Mesenchymal stem cell (in vitro differentiated cells and primary cell): ENCODE results near the gene AFF2.

Experiments
- DNase-seq: peaks from one replicate; pipeline ENCODE4 v3.0.0-alpha.2; 2013
- H2AFZ ChIP-seq: one replicate; pipeline ENCODE4 v1.6.1; 2013; ENCODE audit warnings: low read depth, mild to moderate bottlenecking, control low read depth, inconsistent platforms, low read length, moderate library complexity
- H2AK5ac ChIP-seq: 2 replicates; pipeline ENCODE4 v1.6.1; 2013; ENCODE audit warnings: low read length, moderate library complexity, mild to moderate bottlenecking, inconsistent platforms; ENCODE audit not compliant: severe bottlenecking
- H2BK120ac ChIP-seq: one replicate; pipeline ENCODE4 v1.6.1; 2013; ENCODE audit warnings: low read depth, mild to moderate bottlenecking, inconsistent platforms, low read length, moderate library complexity
- H2BK12ac ChIP-seq, 2 experiments: one replicate each; pipeline ENCODE4 v1.6.1; 2013; ENCODE audit warnings: inconsistent platforms in 2 of 2, low read length in 2 of 2, mild to moderate bottlenecking in 2 of 2, moderate library complexity in 2 of 2, control low read depth in 1 of 2
- H2BK15ac ChIP-seq: one replicate; pipeline ENCODE4 v1.6.1; 2013; ENCODE audit warnings: mild to moderate bottlenecking, low read depth, inconsistent platforms; ENCODE audit not compliant: poor library complexity, severe bottlenecking
- H2BK5ac ChIP-seq: 2 replicates; pipeline ENCODE4 v1.6.1; 2013; ENCODE audit warnings: low read depth, mild to moderate bottlenecking, low read length, control low read depth, inconsistent platforms; ENCODE audit not compliant: poor library complexity, severe bottlenecking
- H3K14ac ChIP-seq, 2 experiments: one replicate each; pipeline ENCODE4 v1.6.1; 2013; ENCODE audit warnings: inconsistent platforms in 2 of 2, low read length in 2 of 2, control low read depth in 1 of 2, mild to moderate bottlenecking in 1 of 2, moderate library complexity in 1 of 2
- H3K18ac ChIP-seq, 2 experiments: one replicate each; pipeline ENCODE4 v1.6.1; 2013; ENCODE audit warnings: inconsistent platforms in 2 of 2, low read length in 2 of 2, control low read depth in 1 of 2, low read depth in 1 of 2, mild to moderate bottlenecking in 1 of 2
- H3K23ac ChIP-seq, 2 experiments: one replicate each; pipeline ENCODE4 v1.6.1; 2013; ENCODE audit warnings: inconsistent platforms in 2 of 2, low read length in 2 of 2, mild to moderate bottlenecking in 2 of 2, moderate library complexity in 2 of 2, control low read depth in 1 of 2
- H3K27ac ChIP-seq: 2 replicates; pipeline ENCODE4 v1.5.1; 2013; ENCODE audit warnings: mild to moderate bottlenecking, moderate library complexity, low read length, control low read depth, inconsistent platforms; ENCODE audit not compliant: poor library complexity, severe bottlenecking
- H3K27me3 ChIP-seq, 2 experiments: 2 replicates each; pipeline versions ENCODE4 v1.6.1 to v1.7.0; 2013; ENCODE audit warnings: low read length in 2 of 2, mild to moderate bottlenecking in 2 of 2, moderate library complexity in 2 of 2, control low read depth in 1 of 2, inconsistent platforms in 1 of 2; ENCODE audit not compliant: control insufficient read depth in 1 of 2, insufficient read depth in 1 of 2
- H3K36me3 ChIP-seq, 2 experiments: 2 replicates each; pipeline versions ENCODE4 v1.6.1 to v1.7.0; 2013; ENCODE audit warnings: low read length in 2 of 2, control low read depth in 1 of 2, inconsistent platforms in 1 of 2, low read depth in 1 of 2, mild to moderate bottlenecking in 1 of 2; ENCODE audit not compliant: insufficient read depth in 2 of 2, control insufficient read depth in 1 of 2
- H3K4ac ChIP-seq, 2 experiments: one replicate each; pipeline ENCODE4 v1.6.1; 2013; ENCODE audit warnings: inconsistent platforms in 2 of 2, low read length in 2 of 2, mild to moderate bottlenecking in 2 of 2, moderate library complexity in 2 of 2, control low read depth in 1 of 2, low read depth in 1 of 2
- H3K4me1 ChIP-seq: 2 replicates; pipeline ENCODE4 v1.6.1; 2013; ENCODE audit warnings: low read depth, low read length, control low read depth; ENCODE audit not compliant: control insufficient read depth, insufficient read depth
- H3K4me2 ChIP-seq: 2 replicates; pipeline ENCODE4 v1.6.1; 2013; ENCODE audit warnings: low read length, mild to moderate bottlenecking, inconsistent platforms; ENCODE audit not compliant: poor library complexity, severe bottlenecking
- H3K4me3 ChIP-seq, 2 experiments: 2 replicates each; pipeline versions ENCODE4 v1.5.1 to v1.7.0; 2013; ENCODE audit warnings: low read length in 2 of 2, mild to moderate bottlenecking in 2 of 2, control low read depth in 1 of 2, low read depth in 1 of 2; ENCODE audit not compliant: insufficient read depth in 1 of 2
- H3K79me1 ChIP-seq: replicated peaks from 2 replicates; pipeline ENCODE4 v1.6.1; 2013; ENCODE audit warnings: mild to moderate bottlenecking, control low read depth, low read length, inconsistent platforms; ENCODE audit not compliant: poor library complexity, severe bottlenecking
- H3K9ac ChIP-seq: 2 replicates; pipeline ENCODE4 v1.7.0; 2013; ENCODE audit warnings: mild to moderate bottlenecking, low read length, moderate library complexity
- H3K9me3 ChIP-seq: 2 replicates; pipeline ENCODE4 v1.7.0; 2013; ENCODE audit warnings: mild to moderate bottlenecking, low read length; ENCODE audit not compliant: control insufficient read depth
- H4K8ac ChIP-seq: one replicate; pipeline ENCODE4 v1.6.1; 2013; ENCODE audit warnings: inconsistent platforms, mild to moderate bottlenecking, low read length, moderate library complexity
- H4K91ac ChIP-seq: one replicate; pipeline ENCODE4 v1.6.1; 2013; ENCODE audit warnings: mild to moderate bottlenecking, low read length, inconsistent platforms
- WGBS: methylation state at CpG from one replicate; pipeline ENCODE4 v1.1.7; 2013; ENCODE audit warnings: mixed read lengths; 5-methylcytosine and 5-hydroxymethylcytosine counted together

AFF2 gene

GRCh38 chrX:148768296-148768695, 267.9 kb downstream of the AFF2 start:
- Histone ChIP-seq H3K79me1 (no peaks in the 10 kb centered on the region), H3K4me1 (no peaks in the 10 kb centered on the region), H2AFZ (no peak overlapping the region), H3K4me2 (no peak overlapping the region), H3K36me3 (no peaks in the 10 kb centered on the region), H2AK5ac (no peak overlapping the region), H3K4ac (no peak overlapping the region), H2BK12ac (no peak overlapping the region), H3K27me3 (no peaks in the 10 kb centered on the region), H4K91ac (no peak overlapping the region), H3K4me3 (no peak overlapping the region), H3K23ac (no peak overlapping the region), H3K18ac (no peak overlapping the region), H3K9me3 (peaks cover 5% of the 10 kb centered on the region), H2BK120ac (no peak overlapping the region), H2BK15ac (no peak overlapping the region), H3K27ac (no peak overlapping the region), H3K14ac (no peak overlapping the region), H4K8ac (no peak overlapping the region), H3K9ac (no peak overlapping the region), H2BK5ac (no peak overlapping the region)
- DNase-seq, result no peak
- 85% methylated on average over 3 of the region's 3 CpGs for WGBS

- Histone ChIP-seq H3K4ac (no peak overlapping the region), H3K9ac (no peak overlapping the region)
Observed at GRCh38 chrX:148771440-148771839, 271.0 kb downstream of the AFF2 start.

GRCh38 chrX:148774276-148774675, 273.9 kb downstream of the AFF2 start:
- H2BK120ac ChIP-seq, result no peak overlapping the region
- H2AFZ ChIP-seq, result no peak overlapping the region
- WGBS, result 79% methylated on average over 3 of the region's 4 CpGs
- H3K4me3 ChIP-seq, result no peak overlapping the region
- no peak overlapping the region for H3K18ac ChIP-seq
- no peaks in the 10 kb centered on the region for H3K9me3 ChIP-seq
- H3K4ac ChIP-seq, result no peak overlapping the region
- H2AK5ac ChIP-seq, result no peak overlapping the region
- no peak overlapping the region for H2BK12ac ChIP-seq
- no peak overlapping the region for H3K23ac ChIP-seq
- H2BK5ac ChIP-seq, result no peak overlapping the region
- no peak overlapping the region for H3K9ac ChIP-seq
- no peaks in the 10 kb centered on the region for H3K36me3 ChIP-seq
- no peak overlapping the region for H4K91ac ChIP-seq
- no peak overlapping the region for H3K14ac ChIP-seq
- H3K27ac ChIP-seq, result no peak overlapping the region
- no peak for DNase-seq
- H3K4me1 ChIP-seq, result no peaks in the 10 kb centered on the region
- no peaks in the 10 kb centered on the region for H3K27me3 ChIP-seq
- H4K8ac ChIP-seq, result no peak overlapping the region
- no peak overlapping the region for H2BK15ac ChIP-seq
- no peak overlapping the region for H3K4me2 ChIP-seq
- H3K79me1 ChIP-seq, result no peaks in the 10 kb centered on the region

More at GRCh38 chrX:148771440-148771839, 271.0 kb downstream of the AFF2 start:
- H2AFZ ChIP-seq, result no peak overlapping the region
- no peak overlapping the region for H4K91ac ChIP-seq
- H3K18ac ChIP-seq, result no peak overlapping the region
- H2BK15ac ChIP-seq, result no peak overlapping the region
- no peak overlapping the region for H3K4me3 ChIP-seq
- H3K9me3 ChIP-seq, result peaks cover 5% of the 10 kb centered on the region
- no peaks in the 10 kb centered on the region for H3K27me3 ChIP-seq
- H3K79me1 ChIP-seq, result no peaks in the 10 kb centered on the region
- no peak overlapping the region for H3K23ac ChIP-seq
- no peaks in the 10 kb centered on the region for H3K4me1 ChIP-seq
- H3K14ac ChIP-seq, result no peak overlapping the region
- DNase-seq, result no peak
- no peak overlapping the region for H2BK12ac ChIP-seq
- H4K8ac ChIP-seq, result no peak overlapping the region
- H2BK120ac ChIP-seq, result no peak overlapping the region
- H3K36me3 ChIP-seq, result no peaks in the 10 kb centered on the region
- no peak overlapping the region for H3K27ac ChIP-seq
- H2BK5ac ChIP-seq, result no peak overlapping the region
- H2AK5ac ChIP-seq, result no peak overlapping the region
- no peak overlapping the region for H3K4me2 ChIP-seq

GRCh38 chrX:148784137-148784536, 283.7 kb downstream of the AFF2 start:
- Histone ChIP-seq H2BK15ac (no peak overlapping the region), H4K91ac (no peak overlapping the region), H3K9me3 (peaks cover 2% of the 10 kb centered on the region), H2BK120ac (no peak overlapping the region), H3K27me3 (no peaks in the 10 kb centered on the region), H3K27ac (no peak overlapping the region), H4K8ac (no peak overlapping the region), H3K4ac (no peak overlapping the region), H3K9ac (no peak overlapping the region), H3K4me2 (no peak overlapping the region), H3K14ac (no peak overlapping the region), H2AK5ac (no peak overlapping the region), H2BK12ac (no peak overlapping the region), H2BK5ac (no peak overlapping the region), H3K4me3 (no peak overlapping the region), H3K18ac (no peak overlapping the region), H3K36me3 (no peaks in the 10 kb centered on the region), H3K23ac (no peak overlapping the region), H3K4me1 (no peaks in the 10 kb centered on the region), H2AFZ (no peak overlapping the region), H3K79me1 (no peaks in the 10 kb centered on the region)
- no peak for DNase-seq
- 66% methylated on average over 2 of the region's 2 CpGs for WGBS
